C4-2B (cell line): ENCODE results near the gene ACER2.

ENCODE experiments used
- CTCF ChIP-seq: fragments of 450-650 bp; conservative IDR thresholded peaks from 2 replicates; pipeline ENCODE4 v1.5.1; 2017; ENCODE audit warnings: mild to moderate bottlenecking
- ZFX ChIP-seq: fragments of 450-650 bp; IDR thresholded peaks from 2 replicates; pipeline ENCODE4 v1.6.1; 2017

- TF ChIP-seq CTCF (no peak), ZFX (no peak)
These were observed 84.0 kb downstream of the ACER2 start for GRCh38 chr9:19492775-19493173.
